NCI-H146 treated with DMSO at 0.1 percent for 48 hours (cell line): ENCODE measurements around the gene ST6GALNAC3.
"Not testable (repeated sequence)": the region's sequence is repeated elsewhere in the genome, so short reads cannot be mapped to it uniquely, and the experiment has no call there.

Source experiments
- DNase-seq: peaks from one replicate; lab custom pipeline; 2025; ENCODE audit not compliant: unreplicated experiment; lab: John Stamatoyannopoulos, UW

Gene ST6GALNAC3

DNA sequence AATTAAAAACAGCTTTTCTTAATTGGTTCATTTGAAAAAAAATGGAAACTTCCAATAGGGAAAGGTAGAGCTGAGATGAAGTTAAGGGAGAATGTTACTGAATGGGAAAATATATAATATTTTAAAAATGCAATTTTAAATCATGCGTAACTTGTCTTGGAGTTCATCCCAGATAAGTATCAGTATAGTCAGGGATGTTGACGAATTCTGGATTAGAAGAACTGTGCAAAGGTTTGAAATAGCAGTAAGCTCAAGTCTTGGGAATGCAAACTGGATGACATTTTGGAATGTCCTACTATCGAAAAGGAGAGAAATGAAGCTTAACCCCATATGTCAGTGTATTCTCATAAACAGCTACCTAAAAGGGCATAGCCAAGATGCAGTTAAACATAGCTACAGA, 4.0 kb upstream of the ST6GALNAC3 start:
- DNase-seq: no peak

DNA sequence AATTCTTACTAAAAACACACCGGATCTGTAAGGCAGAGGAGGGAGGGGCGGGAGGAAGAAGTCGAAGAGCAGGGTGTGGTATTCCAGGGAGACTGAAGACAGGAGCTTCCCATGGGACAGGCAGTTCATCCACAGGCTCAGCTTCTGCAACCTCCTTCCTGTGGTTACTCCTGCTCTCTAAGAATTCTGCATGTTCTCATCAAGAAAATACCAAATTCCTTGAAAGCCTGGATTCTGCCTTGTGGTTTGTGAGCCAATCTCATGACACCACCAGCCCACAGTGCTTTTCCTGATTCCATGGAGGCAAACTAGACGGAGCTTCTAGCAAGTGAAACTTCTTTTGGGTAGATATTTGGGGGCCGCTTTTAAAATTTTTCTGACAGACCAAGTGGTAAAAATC, 1.1 kb upstream of the ST6GALNAC3 start:
- DNase-seq: no peak

DNA sequence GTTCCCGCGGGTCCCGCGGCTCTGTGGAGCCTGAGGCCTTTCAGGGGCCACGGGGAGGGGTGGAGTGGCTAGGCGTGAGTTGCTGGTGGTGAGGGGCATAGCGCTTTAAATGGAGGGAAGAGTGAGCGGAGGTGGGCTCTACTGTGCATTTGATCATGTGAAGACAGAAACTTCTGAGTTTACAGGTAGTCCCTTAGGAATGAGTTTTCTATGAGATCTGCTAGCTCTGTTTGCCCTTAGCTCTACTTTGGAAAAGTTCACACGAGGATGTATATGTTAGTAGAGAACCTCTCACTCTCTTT, 593 bp downstream of the ST6GALNAC3 start:
- no peak for DNase-seq

DNA sequence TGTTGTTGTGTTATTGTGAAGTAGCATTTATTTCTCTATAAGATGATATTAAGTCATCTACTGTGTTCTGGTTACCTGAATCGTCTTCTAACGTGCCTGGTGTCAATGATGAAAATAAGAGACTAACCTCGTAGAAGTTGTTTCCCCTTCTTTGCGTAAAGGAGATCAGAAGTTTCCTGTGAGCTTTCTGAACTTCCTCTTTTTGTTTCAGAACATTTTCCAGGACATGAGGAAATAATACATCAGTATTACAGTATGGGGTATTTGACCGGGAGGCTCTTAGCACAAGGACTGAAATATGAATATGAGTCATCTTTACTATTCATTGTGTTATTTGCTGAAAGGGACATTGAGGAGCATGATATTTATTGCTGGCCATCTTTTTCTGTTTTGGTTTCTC, 1.3 kb downstream of the ST6GALNAC3 start:
- no peak for DNase-seq

DNA sequence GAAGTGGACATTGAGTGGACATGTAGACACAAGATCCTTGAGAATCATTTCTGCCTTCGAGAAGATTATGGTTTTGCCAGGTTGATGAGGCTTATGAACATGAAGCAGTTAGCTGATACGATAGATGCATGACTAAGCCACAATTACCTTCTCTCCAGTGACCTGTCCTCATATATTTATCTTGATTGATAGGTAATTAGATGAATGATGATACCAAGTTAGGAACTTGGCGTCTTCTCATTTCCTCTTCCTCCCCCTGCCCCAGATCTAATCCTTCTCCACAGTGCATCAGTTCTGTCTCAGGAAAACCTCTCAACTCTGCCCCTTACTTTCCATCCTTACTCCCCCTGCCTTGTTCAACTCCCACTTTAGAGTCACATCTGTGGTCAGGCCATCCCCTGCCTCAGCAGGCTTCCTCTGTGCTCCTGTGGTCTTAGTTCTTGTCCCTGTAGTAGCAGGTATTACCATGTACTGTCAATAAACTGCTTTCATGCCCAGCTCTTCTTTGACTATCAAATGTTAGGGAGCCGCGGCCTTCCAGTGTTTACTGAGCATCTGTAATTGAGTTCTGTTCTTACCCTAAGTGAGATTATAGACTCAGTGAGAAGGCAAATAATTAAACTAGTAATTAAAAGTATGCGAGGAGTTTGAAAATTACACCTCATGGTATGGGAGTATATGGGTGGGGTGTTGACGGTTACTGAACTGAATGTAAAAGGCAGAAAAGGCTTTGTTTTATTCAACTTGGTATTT, 5.1 kb downstream of the ST6GALNAC3 start:
- no peak for DNase-seq

DNA sequence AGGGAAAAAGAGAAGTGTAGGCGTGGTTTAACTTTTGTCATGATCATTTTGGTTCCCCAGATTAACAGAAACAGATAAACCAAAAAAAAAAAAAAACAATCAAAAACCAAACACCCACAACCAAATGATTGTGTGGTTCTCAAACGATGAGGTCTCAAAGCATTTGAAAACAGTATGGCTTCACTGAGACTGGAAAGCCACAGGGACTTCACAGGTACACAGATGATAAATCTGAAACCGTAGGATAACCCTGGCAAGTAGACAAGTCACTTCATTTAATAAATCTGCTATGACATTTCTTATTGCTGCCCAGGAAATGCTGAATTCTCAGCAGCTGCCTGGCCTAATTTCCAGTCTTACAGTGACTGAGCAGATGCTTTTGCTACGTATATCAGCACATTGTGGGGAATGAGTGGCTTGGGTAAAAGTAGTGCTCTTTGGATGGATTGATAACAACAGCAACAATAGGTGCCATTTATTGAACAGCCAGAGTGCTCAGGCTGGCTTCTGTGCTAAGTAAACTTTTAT, 6.1 kb downstream of the ST6GALNAC3 start:
- DNase-seq: no peak

DNA sequence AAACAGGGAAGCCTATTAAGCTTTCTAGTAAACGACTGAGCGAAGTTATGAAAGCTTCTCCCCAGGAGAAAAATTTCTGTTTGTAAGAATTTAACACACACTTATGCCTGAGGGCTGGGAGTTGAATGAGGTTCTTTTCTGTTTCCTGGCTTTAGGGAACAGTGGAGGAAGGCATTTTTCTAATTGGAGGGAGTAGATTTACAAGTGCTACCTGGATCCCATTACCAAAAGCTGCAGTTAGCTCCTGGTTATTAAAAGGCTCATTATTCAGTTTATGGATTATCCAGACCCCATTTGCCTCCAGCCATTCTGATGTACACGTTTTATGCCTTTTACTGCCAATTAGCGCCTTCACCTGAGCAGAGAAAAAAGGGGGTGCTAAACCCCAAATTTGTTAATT, 7.5 kb downstream of the ST6GALNAC3 start:
- no peak for DNase-seq

DNA sequence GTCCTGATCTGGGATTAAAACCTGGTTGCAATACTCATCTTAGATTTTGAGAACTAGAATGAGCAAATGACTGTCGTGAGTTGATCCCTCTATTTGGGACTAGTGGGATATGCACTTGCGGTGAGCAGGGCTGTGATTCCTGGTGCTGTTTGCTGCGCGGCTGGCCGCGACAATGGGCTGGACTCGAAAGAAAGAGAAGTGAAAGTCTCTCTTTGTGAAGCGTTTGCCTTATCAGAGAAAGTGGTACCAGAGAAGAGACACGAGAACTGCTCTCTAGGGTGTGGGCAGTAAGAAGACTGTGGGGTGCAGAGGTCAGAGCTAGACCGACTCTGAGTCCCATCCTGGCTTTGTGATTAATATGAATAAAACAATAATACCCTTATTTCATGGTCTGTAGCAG, 8.6 kb downstream of the ST6GALNAC3 start:
- DNase-seq: no peak

DNA sequence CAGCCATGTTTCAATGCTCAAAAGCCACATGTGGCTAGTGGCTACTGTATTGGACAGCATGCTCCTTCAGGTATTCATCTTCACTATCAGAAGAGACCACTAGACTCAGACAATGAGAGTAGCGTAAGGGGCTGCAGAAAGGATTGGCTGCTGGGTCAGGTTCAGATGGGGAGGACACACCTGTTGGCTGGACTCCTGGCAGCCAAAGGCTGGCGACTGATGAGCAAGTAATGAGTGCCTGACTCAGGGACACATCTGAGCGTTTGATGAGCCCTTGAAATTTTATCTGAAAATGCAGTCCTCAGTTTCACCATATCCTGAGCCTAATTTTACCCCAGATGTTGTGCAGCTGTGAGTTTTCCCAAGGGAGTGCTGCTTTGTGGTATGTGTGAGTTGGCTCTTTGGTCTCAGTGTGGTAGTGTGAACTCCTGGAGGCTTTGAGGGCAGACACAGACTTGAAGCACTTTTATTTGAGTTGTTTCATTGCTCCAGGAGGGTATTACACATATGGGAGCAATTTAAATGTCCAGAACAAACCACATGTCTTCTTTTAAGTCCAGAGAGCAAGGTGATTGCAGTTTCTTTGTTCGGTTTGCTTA, 9.6 kb downstream of the ST6GALNAC3 start:
- DNase-seq: no peak

DNA sequence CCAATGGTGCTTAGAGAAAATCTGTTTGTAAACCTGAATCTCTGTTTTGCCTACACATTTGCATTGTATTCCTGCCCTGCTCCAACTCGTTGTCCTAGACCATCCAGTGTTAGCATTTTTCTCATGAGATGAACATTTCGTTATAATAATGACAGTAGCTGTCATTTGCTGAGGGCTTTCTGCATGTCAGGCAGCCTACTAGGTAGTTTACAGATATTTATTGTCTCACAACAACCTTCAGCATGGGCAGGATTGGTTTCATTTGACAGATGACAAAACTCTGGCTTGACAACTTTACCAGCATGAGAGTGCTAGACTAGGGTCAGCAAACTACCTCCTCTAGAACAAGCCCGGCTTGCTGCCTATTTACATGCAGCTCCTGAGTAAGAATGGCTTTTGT, 10.1 kb downstream of the ST6GALNAC3 start:
- no peak for DNase-seq

DNA sequence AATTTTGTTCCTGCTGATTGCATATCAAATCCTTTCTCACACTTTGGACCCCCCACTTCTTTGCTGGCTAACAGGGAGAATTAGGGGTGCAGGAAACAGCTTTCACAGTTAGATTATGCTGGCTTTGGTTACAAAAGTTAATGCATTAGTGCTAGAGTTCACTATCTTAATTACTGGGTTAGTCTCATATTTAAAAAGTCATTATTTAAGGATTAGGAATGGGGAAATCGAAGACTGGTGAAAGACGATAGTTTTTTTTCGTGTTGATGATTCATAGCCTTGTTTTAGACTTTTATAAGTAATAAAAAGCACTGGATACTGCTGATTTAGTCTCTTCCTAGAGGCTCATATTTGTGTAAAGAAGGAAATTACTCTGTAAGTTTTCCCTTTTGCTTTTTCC, 11.6 kb downstream of the ST6GALNAC3 start:
- DNase-seq: no peak

DNA sequence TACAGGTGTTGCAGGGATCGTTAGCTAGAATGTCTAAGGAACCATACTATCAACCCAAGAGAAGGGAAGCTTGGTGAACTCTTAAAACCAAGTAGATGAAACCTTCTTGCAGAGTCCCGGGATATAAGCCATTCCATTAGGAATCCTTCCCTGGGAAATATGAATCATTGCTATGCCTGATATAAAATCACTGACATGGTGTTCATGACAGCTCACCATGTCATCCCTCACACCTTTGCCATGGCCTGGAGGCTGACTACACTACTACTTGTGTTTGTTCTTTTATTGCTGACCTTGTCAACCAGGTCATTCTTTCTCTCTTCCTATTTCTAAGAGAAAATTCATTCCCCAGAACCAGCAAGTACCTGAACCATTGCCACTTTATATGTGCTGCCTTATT, 12.1 kb downstream of the ST6GALNAC3 start:
- no peak for DNase-seq

DNA sequence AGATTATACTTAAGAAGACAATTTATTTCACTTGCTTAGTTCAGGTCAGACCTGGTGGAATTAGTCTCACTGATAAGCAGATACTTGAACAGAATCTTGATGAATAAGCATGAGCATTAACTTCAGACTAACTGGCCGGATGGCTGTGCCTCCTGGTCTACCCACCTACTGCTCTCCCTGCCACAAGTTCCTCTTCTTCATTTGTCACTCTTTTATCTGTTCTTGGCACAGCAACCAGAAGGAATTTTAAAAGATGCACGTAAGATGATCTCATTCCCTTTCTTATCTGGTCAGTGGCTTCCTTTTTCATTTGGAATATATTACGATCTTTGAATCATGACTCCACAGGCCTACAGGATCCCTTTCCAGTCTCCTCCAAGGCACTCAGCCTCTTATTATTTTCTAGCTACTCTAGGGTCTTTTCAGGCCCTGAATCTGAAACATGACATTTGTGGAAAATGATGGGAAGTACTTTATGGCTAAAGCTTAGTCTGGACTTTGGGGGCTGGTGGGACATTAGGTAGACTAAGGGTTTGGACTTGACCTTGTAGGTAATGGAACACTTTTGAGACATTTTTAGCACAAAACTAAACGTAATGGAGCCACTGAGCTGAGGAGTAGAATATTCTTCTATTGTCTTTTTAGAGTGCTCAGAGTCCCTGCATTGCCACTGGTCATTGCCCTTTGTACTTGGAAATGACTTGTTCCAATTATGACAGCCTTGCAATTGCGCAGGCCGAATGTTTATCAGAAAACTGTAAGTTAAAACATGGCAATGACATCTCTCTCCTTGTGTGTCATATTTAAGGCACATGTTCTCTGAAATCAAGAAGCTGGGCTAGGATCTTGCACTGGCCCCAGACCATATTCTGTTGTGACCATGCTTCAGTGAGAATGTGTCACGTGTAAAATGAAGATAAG, 16.0 kb downstream of the ST6GALNAC3 start:
- DNase-seq: no peak

DNA sequence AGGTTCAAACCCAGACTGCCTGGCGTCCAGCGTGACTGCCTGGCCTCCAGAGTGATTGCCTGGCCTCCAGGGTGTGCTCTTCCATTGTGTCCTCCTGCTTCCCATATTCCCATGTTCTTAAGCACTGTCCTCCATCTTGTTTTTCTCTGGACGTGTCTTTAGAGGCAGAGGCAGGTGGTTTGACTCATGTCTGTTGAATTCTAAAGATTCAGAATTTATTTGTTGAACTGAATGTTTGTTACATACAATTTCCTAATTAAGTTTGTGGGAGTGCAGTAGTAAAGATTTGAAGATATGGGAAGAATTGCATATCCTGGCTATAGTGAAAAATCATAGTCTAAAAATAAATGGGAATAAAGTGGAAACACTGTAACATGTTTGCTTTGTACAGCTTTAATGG, 18.3 kb downstream of the ST6GALNAC3 start:
- DNase-seq: no peak

DNA sequence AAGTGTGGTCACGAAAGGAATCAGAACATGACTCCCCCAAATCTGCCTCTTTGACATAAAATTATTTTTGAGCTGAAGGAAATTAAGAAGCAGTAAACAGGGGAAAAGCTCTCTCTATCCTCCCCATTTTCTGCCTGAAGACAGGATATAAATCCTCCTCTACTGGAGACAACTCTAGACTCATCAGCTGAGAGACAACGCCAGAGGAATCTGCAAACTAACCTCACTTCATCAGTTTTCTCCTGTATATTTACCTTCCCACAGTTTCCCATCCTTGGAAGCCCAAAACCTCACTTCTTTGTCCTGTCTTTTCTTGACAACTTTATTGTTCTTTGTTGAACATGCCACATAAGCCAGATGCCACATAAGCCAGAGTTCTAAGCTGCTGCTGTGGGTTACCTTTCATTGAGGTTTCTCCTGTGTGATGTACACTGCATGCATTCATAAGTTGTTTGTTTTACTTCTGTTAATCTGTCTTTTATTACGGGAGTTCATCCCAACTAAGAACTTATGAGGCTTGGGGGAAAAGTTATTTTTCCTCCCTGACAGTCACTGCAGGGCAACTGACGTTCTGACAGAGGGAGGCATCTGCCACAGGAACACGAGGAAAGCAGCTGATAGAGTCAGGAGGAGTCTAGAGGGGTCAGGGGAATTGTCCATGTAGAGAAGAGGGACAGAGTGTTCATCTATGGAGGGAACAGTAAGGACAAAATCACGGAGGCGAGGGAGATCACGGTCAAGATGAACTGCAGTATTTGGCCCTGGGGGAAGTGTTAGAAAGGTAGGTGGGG, 19.2 kb downstream of the ST6GALNAC3 start:
- no peak for DNase-seq

DNA sequence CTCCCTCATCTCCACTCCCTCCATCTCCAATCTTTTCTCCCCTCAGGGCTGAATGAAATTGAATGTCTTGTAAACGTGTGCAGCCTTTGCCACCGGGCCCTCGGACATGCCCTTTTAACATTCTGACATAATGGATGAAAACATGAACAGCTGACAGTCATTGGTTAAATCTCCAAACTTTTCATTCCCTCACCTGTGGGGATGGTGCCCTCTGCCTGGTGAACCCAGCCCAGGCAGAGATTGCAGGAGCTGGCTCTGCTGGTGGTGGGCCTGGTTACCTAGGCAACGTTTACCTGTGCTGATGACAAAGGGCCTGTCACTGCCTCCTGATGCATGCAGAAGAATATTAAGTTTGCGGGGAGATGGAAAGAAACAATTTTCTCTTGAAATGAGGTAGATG, 21.3 kb downstream of the ST6GALNAC3 start:
- DNase-seq: no peak

DNA sequence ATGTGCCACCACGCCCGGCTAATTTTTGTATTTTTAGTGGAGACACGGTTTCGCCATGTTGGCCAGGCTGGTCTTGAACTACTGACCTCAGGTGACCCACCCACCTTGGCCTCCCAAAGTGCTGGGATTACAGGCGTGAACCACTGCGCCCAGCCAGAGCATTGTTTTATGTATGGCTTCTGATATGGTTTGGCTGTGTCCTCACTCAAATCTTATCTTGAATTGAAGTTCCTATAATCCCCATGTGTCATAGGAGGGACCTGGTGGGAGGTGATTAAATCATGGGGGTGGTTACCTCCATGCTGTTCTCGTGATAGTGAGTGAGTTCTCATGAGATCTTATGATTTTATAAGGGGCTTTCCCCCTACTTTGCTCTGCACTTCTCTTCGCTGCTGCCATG, 22.5 kb downstream of the ST6GALNAC3 start:
- DNase-seq: not testable (repeated sequence)

DNA sequence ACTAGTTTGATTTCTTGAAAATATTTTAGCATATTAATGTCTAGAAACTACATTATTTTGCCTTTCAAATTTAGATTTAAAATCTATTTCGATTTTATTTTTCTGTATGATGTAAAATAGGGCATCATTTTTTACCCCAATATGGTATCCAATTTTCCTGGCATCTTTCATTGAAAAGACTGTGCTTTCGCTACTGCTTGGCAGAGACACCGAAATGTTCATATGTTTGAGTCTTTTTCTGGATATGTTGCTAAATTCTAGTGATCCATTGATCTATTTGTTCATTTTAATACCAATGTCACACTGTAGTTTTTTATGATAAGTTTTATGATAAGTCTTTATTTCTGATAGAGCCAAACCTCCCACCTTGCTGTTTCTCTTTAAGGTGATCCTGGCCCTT, 24.3 kb downstream of the ST6GALNAC3 start:
- no peak for DNase-seq

DNA sequence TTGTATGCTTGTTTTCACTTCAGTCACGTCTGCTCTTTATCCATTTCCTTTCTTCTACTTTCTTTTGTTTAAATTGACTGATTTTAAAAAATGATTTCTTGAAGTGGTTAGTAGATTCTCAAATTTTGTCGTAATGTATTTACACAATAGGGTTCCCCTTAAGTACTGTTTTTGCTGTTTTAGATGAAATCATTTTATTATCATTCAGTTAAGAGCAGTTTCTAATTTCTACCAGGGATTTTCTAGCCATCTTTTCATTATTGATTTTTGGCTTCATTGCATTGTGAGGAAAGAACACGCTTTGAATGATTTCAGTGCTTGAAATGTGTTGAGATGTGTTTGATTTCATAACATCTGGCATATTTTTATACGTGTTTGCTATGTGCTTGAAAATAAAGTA, 27.0 kb downstream of the ST6GALNAC3 start:
- DNase-seq: no peak

DNA sequence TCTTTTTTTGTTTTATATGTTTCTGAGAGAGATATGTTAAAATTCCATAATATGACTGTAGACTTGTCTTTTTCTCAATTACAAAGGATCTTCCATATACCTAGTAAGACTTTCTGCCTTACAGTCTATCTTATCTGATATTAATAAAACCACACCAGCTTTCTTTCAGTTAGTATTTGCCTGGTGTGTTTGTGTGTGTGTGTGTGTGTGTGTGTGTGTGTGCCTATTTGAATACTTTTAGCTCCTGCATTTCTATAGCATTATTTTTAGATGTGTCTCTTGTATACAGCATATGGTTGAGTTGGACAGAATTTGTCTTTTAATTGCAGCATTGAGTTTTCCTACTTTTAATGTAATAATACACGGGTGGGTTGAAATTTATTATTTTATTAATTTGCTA, 27.5 kb downstream of the ST6GALNAC3 start:
- DNase-seq: no peak

DNA sequence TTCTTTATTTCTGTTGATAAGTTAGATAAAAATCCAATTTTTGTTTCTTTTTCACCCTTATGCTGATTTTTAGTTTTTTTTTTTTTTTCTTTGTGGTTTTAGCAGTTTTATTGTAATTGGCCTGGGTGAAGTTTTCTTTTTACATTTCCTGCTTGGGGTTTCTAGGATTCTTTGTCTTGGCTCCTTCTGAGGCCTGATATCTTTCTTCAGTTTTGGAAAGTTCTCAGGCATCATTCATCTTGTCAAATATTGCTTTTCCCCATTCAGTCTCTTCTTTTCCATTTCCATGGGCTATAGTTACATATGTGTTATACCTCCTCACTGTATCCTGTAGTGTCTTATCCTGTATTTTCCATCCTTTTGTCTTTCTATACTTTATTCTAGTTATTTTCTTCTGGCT, 28.5 kb downstream of the ST6GALNAC3 start:
- no peak for DNase-seq
